SK-N-SH treated with all-trans-retinoic acid at 6 μM for 48 hours (cell line): Measurements from ENCODE around the gene GPR152.

Source experiments
- ATAC-seq: fragments of 200-7000 bp; cut with Tn5 transposase; 3 replicates; pipeline ENCODE4 v1.9.1; 2020; ENCODE audit warnings: mild to moderate bottlenecking, moderate library complexity
- ARNTL ChIP-seq: fragments of 450-650 bp; formaldehyde crosslinking; IDR thresholded peaks from 2 replicates; pipeline ENCODE4 v1.5.0; 2020; ENCODE audit warnings: low read depth, mild to moderate bottlenecking, moderate library complexity, borderline replicate concordance
- CSRNP3 ChIP-seq: fragments of 250-450 bp; sonication (Bioruptor Pico); IDR thresholded peaks from 2 replicates; pipeline ENCODE4 v1.5.1; 2021; ENCODE audit warnings: mild to moderate bottlenecking, moderate library complexity
- ESRRG ChIP-seq: fragments of 250-450 bp; sonication (Bioruptor Pico); IDR thresholded peaks from 2 replicates; pipeline ENCODE4 v1.6.1; 2021; ENCODE audit warnings: mild to moderate bottlenecking
- GLIS3 ChIP-seq: fragments of 250-450 bp; sonication (Bioruptor Pico); IDR thresholded peaks from 2 replicates; pipeline ENCODE4 v1.5.0; 2020; ENCODE audit warnings: mild to moderate bottlenecking, moderate library complexity
- ISL1 ChIP-seq: fragments of 250-450 bp; sonication (Bioruptor Pico); IDR thresholded peaks from 2 replicates; pipeline ENCODE4 v2.1.2; 2022; ENCODE audit warnings: mild to moderate bottlenecking, moderate library complexity
- OSR1 ChIP-seq: fragments of 250-450 bp; sonication (Bioruptor Pico); IDR thresholded peaks from 2 replicates; pipeline ENCODE4 v1.8.0; 2022; ENCODE audit warnings: moderate library complexity, mild to moderate bottlenecking, inconsistent platforms
- POU6F1 ChIP-seq: fragments of 250-450 bp; sonication (Bioruptor Pico); IDR thresholded peaks from 2 replicates; pipeline ENCODE4 v1.8.0; 2021; ENCODE audit warnings: low read depth, mild to moderate bottlenecking, moderate library complexity, borderline replicate concordance
- PPARA ChIP-seq: fragments of 250-450 bp; sonication (Bioruptor Pico); IDR thresholded peaks from 2 replicates; pipeline ENCODE4 v1.5.0; 2020; ENCODE audit warnings: mild to moderate bottlenecking, borderline replicate concordance
- RARB ChIP-seq: fragments of 250-450 bp; sonication (Bioruptor Pico); IDR thresholded peaks from 2 replicates; pipeline ENCODE4 v1.8.0; 2021; ENCODE audit warnings: mild to moderate bottlenecking, moderate library complexity
- SNAI2 ChIP-seq: fragments of 250-450 bp; sonication (Bioruptor Pico); IDR thresholded peaks from 2 replicates; pipeline ENCODE4 v1.5.0; 2020; ENCODE audit warnings: mild to moderate bottlenecking, moderate library complexity
- TCF4 ChIP-seq: fragments of 250-450 bp; sonication (Bioruptor Pico); IDR thresholded peaks from 2 replicates; pipeline ENCODE4 v1.8.0; 2021; ENCODE audit warnings: mild to moderate bottlenecking, moderate library complexity, borderline replicate concordance
- TOX ChIP-seq: fragments of 250-450 bp; sonication (Bioruptor Pico); IDR thresholded peaks from 2 replicates; pipeline ENCODE4 v1.8.0; 2021; ENCODE audit warnings: mild to moderate bottlenecking, moderate library complexity, borderline replicate concordance
- TSHZ2 ChIP-seq: fragments of 250-450 bp; sonication (Bioruptor Pico); IDR thresholded peaks from 2 replicates; pipeline ENCODE4 v1.5.0; 2020; ENCODE audit warnings: mild to moderate bottlenecking, moderate library complexity
- ZC3H10 ChIP-seq: fragments of 250-450 bp; sonication (Bioruptor Pico); IDR thresholded peaks from 2 replicates; pipeline ENCODE4 v1.5.1; 2021; ENCODE audit warnings: mild to moderate bottlenecking, moderate library complexity
- ZFP3 ChIP-seq: fragments of 250-450 bp; sonication (Bioruptor Pico); IDR thresholded peaks from 2 replicates; pipeline ENCODE4 v1.5.0; 2020; ENCODE audit warnings: mild to moderate bottlenecking, moderate library complexity
- ZFP30 ChIP-seq: fragments of 450-650 bp; formaldehyde crosslinking; IDR thresholded peaks from 2 replicates; pipeline ENCODE4 v1.5.0; 2022; ENCODE audit warnings: mild to moderate bottlenecking, moderate library complexity
- ZNF565 ChIP-seq: fragments of 450-650 bp; formaldehyde crosslinking; conservative IDR thresholded peaks from 2 replicates; pipeline ENCODE4 v1.5.0; 2020; ENCODE audit warnings: low read depth, mild to moderate bottlenecking, moderate library complexity
- ZNF70 ChIP-seq: fragments of 450-650 bp; formaldehyde crosslinking; IDR thresholded peaks from 2 replicates; pipeline ENCODE4 v1.5.0; 2020; ENCODE audit warnings: mild to moderate bottlenecking, moderate library complexity
- TF ChIP-seq, protein P1 (sequence below): fragments of 250-450 bp; sonication (Bioruptor Pico); IDR thresholded peaks from 2 replicates; pipeline ENCODE4 v1.5.1; 2020; ENCODE audit warnings: low read depth, mild to moderate bottlenecking, moderate library complexity
- TF ChIP-seq, protein P2 (sequence below): fragments of 250-450 bp; sonication (Bioruptor Pico); IDR thresholded peaks from 2 replicates; pipeline ENCODE4 v1.8.0; 2020; ENCODE audit warnings: mild to moderate bottlenecking, moderate library complexity, borderline replicate concordance

GPR152 gene

GRCh38 chr11:67496113-67496512 is 43.6 kb upstream of the GPR152 start:
- TF ChIP-seq SNAI2 (CRISPR knock-in tag) (no peak), GLIS3 (CRISPR knock-in tag) (no peak), ZFP3 (CRISPR knock-in tag) (no peak), ESRRG (CRISPR knock-in tag) (no peak), ZNF70 (no peak), OSR1 (CRISPR knock-in tag) (no peak), ZNF565 (CRISPR knock-in tag) (no peak), CSRNP3 (CRISPR knock-in tag) (no peak), POU6F1 (CRISPR knock-in tag) (no peak), PPARA (CRISPR knock-in tag) (no peak), ZFP30 (CRISPR knock-in tag) (no peak), ZC3H10 (no peak), RARB (no peak), ARNTL (CRISPR knock-in tag) (no peak), TOX (CRISPR knock-in tag) (no peak)
- TF ChIP-seq, protein P1, sequence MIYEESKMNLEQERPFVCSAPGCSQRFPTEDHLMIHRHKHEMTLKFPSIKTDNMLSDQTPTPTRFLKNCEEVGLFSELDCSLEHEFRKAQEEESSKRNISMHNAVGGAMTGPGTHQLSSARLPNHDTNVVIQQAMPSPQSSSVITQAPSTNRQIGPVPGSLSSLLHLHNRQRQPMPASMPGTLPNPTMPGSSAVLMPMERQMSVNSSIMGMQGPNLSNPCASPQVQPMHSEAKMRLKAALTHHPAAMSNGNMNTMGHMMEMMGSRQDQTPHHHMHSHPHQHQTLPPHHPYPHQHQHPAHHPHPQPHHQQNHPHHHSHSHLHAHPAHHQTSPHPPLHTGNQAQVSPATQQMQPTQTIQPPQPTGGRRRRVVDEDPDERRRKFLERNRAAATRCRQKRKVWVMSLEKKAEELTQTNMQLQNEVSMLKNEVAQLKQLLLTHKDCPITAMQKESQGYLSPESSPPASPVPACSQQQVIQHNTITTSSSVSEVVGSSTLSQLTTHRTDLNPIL (CRISPR knock-in tag) = no peak
- TF ChIP-seq, protein P2, sequence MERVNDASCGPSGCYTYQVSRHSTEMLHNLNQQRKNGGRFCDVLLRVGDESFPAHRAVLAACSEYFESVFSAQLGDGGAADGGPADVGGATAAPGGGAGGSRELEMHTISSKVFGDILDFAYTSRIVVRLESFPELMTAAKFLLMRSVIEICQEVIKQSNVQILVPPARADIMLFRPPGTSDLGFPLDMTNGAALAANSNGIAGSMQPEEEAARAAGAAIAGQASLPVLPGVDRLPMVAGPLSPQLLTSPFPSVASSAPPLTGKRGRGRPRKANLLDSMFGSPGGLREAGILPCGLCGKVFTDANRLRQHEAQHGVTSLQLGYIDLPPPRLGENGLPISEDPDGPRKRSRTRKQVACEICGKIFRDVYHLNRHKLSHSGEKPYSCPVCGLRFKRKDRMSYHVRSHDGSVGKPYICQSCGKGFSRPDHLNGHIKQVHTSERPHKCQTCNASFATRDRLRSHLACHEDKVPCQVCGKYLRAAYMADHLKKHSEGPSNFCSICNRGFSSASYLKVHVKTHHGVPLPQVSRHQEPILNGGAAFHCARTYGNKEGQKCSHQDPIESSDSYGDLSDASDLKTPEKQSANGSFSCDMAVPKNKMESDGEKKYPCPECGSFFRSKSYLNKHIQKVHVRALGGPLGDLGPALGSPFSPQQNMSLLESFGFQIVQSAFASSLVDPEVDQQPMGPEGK (CRISPR knock-in tag) = no peak
- ATAC-seq = no peak

DNA sequence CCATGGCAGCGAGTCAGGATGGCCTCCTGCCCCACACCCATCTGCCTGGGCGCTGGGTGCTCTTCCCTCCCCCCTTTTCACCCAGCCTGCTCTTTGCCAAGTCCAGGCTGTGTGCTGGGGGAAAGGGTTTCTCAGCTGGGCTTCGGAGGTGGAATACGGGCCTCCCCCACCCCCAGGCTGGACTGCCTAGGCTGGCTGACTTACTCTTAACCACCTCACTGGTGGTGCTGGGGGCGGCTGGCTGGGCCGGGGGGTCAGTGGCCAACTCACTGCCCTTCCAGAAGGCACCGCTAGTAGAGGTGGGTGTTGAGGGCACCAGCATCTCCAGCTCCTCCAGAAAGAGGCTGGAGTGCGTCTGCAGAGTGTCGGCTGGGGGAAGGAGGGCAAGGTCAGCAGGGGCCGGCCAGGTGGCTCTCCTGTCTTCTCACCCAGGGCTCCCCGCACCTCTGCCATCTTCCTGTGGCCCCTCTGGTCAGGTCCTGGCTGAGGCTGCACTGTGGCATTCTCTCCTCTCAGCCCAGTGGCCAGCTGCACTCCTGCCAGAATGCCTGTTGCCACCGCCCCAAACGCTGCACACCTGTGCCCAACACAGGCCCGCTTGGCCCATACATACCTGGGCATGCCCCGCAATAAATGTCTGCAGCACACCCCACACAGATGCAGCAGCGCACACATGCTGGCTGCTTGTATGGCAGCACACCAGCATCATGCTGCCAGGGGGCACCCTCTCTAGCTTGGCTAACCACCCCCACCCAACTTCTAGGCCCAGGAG is 42.9 kb upstream of the GPR152 start:
- TF ChIP-seq ZFP30 (CRISPR knock-in tag) (no peak), TSHZ2 (no peak), ZNF565 (CRISPR knock-in tag) (no peak), ISL1 (CRISPR knock-in tag) (no peak), TCF4 (CRISPR knock-in tag) (no peak), ZFP3 (CRISPR knock-in tag) (no peak), TOX (CRISPR knock-in tag) (no peak), OSR1 (CRISPR knock-in tag) (no peak), SNAI2 (CRISPR knock-in tag) (no peak), POU6F1 (CRISPR knock-in tag) (no peak), ARNTL (CRISPR knock-in tag) (no peak), ZNF70 (no peak), RARB (no peak)
- TF ChIP-seq, protein P2 (CRISPR knock-in tag) = no peak
- TF ChIP-seq, protein P1 (CRISPR knock-in tag) = no peak
- no peak for ATAC-seq
